ENCODE data around the gene PPARGC1A. TPM values are rescaled to one million over a fixed set of nuclear protein-coding genes. Genes with fewer than 3 reads are reported as not detected.

Gene PPARGC1A
- total and polyA plus RNA-seq, 4 donors: 7.7 to 34.6 (median 16.3) TPM

DNA sequence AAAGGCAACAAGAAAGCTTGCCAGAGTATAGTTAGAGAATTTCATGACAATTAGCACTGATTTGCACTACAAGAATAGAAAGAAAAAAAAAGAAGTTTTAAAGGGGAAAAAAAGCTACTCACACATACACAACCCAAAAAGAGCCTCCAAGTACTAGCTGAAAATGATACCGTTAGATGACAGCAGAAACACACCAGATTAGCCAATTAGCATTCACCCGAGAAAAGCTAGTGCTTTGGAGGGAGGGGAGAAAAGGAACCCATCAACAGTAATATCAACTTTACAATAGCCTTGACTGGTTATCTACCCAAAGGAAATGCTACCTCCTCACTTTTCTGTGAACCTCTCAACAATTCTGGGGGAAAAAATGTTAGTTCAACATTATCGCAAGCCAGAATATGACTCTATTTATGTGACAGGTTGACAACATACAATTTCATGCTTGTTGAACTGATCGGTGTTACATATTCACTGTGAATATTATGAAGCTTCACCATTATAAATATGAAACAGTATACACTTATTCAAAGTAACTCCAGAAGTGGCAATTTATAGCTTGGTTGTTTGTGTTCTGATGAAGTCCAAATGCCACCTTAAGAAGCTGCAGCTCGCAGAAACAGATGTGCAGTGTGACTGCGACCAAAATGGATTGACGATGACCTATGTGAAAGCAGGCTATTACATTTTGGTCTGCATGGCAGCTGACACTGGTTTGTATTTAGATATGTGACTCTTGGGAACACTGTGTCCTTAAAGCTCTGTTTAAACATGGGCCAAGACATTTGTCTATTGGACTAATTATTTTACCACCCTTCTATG lies 15.9 kb downstream of the PPARGC1A start:
- DNase-seq (ENCODE audit: low spot score): no peak
- Histone ChIP-seq H3K27me3 (ENCODE audit: control insufficient read depth in 4 of 4, insufficient read depth in 4 of 4, low read length in 3 of 4) (no peaks in the 10 kb centered on the region), H3K9ac (ENCODE audit: low read depth in 1 of 2, low read length in 2 of 2) (peak overlapping the region in 1 of 2 donors; percentile 36), H3K27ac (ENCODE audit: low read depth in 1 of 2, low read length in 2 of 2) (peak overlapping the region; percentile 67 to 84), H3K4me3 (ENCODE audit: low read depth in 1 of 3, low read length in 3 of 3) (no peak overlapping the region), H3K4me1 (ENCODE audit: control insufficient read depth in 4 of 4, insufficient read depth in 4 of 4, low read length in 3 of 4) (peaks cover 0 to 51% (median 30%) of the 10 kb centered on the region in 4 donors), H3K9me3 (ENCODE audit: control insufficient read depth in 4 of 4, low read length in 3 of 4) (no peaks in the 10 kb centered on the region), H3K36me3 (ENCODE audit: control insufficient read depth in 4 of 4, insufficient read depth in 3 of 4, low read depth in 1 of 4, low read length in 3 of 4) (no peaks in the 10 kb centered on the region)
- TF ChIP-seq YY1 (IDR thresholded peaks at IDR 0.05): no peak
- TF ChIP-seq ZBTB33 (IDR thresholded peaks at IDR 0.05): no peak
- TF ChIP-seq RXRA (IDR thresholded peaks at IDR 0.05): no peak
- TF ChIP-seq, protein P1, sequence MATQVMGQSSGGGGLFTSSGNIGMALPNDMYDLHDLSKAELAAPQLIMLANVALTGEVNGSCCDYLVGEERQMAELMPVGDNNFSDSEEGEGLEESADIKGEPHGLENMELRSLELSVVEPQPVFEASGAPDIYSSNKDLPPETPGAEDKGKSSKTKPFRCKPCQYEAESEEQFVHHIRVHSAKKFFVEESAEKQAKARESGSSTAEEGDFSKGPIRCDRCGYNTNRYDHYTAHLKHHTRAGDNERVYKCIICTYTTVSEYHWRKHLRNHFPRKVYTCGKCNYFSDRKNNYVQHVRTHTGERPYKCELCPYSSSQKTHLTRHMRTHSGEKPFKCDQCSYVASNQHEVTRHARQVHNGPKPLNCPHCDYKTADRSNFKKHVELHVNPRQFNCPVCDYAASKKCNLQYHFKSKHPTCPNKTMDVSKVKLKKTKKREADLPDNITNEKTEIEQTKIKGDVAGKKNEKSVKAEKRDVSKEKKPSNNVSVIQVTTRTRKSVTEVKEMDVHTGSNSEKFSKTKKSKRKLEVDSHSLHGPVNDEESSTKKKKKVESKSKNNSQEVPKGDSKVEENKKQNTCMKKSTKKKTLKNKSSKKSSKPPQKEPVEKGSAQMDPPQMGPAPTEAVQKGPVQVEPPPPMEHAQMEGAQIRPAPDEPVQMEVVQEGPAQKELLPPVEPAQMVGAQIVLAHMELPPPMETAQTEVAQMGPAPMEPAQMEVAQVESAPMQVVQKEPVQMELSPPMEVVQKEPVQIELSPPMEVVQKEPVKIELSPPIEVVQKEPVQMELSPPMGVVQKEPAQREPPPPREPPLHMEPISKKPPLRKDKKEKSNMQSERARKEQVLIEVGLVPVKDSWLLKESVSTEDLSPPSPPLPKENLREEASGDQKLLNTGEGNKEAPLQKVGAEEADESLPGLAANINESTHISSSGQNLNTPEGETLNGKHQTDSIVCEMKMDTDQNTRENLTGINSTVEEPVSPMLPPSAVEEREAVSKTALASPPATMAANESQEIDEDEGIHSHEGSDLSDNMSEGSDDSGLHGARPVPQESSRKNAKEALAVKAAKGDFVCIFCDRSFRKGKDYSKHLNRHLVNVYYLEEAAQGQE (IDR thresholded peaks at IDR 0.05): no peak
- no peak for TF ChIP-seq SP1 (IDR thresholded peaks at IDR 0.05)
- TF ChIP-seq EGR1 (IDR thresholded peaks at IDR 0.05; ENCODE audit: low read depth in 2 of 2): no peak
- TF ChIP-seq TAF1 (conservative IDR thresholded peaks at IDR 0.05): no peak
- TF ChIP-seq HNF4G (IDR thresholded peaks at IDR 0.05): no peak
- TF ChIP-seq, protein P2, sequence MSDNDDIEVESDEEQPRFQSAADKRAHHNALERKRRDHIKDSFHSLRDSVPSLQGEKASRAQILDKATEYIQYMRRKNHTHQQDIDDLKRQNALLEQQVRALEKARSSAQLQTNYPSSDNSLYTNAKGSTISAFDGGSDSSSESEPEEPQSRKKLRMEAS (IDR thresholded peaks at IDR 0.05): no peak
- TF ChIP-seq, protein P3, sequence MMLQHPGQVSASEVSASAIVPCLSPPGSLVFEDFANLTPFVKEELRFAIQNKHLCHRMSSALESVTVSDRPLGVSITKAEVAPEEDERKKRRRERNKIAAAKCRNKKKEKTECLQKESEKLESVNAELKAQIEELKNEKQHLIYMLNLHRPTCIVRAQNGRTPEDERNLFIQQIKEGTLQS (IDR thresholded peaks at IDR 0.05): no peak
- TF ChIP-seq HNF4A (conservative IDR thresholded peaks at IDR 0.05): no peak
- TF ChIP-seq RAD21 (IDR thresholded peaks at IDR 0.05): no peak
- 46% methylated on average over 7 of the region's 7 CpGs for WGBS

DNA sequence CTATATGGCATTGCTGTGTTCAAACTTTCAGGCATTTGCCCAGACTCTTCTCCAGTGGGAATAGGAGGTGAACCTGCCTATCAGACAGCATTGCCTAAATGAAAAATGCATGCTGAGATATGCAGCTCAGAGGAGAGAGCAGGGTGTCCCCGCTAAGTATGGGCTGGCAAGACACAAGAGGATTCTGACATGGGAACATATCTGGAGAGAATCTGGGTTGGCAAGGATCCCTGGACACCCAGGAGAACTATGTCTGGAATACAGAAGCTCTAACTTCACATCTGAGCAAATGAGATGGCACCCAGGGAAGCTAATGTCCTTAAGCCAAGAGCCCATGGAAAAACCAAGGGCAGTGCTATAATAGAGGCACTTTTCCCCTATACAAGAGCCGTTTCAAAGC lies 18.4 kb downstream of the PPARGC1A start:
- Histone ChIP-seq H3K9me3 (ENCODE audit: control insufficient read depth in 4 of 4, low read length in 3 of 4) (no peaks in the 10 kb centered on the region), H3K27me3 (ENCODE audit: control insufficient read depth in 4 of 4, insufficient read depth in 4 of 4, low read length in 3 of 4) (no peaks in the 10 kb centered on the region), H3K27ac (ENCODE audit: low read depth in 1 of 2, low read length in 2 of 2) (no peak overlapping the region), H3K9ac (ENCODE audit: low read depth in 1 of 2, low read length in 2 of 2) (no peak overlapping the region), H3K4me1 (ENCODE audit: control insufficient read depth in 4 of 4, insufficient read depth in 4 of 4, low read length in 3 of 4) (peaks cover 0 to 33% (median 24%) of the 10 kb centered on the region in 4 donors), H3K36me3 (ENCODE audit: control insufficient read depth in 4 of 4, insufficient read depth in 3 of 4, low read depth in 1 of 4, low read length in 3 of 4) (no peaks in the 10 kb centered on the region), H3K4me3 (ENCODE audit: low read depth in 1 of 3, low read length in 3 of 3) (no peak overlapping the region)
- TF ChIP-seq, protein P3 (IDR thresholded peaks at IDR 0.05): no peak
- no peak for TF ChIP-seq NR2F2 (IDR thresholded peaks at IDR 0.05)
- TF ChIP-seq GABPA (IDR thresholded peaks at IDR 0.05 in 1 of 2, conservative IDR thresholded peaks at IDR 0.05 in 1 of 2): no peak
- no peak for TF ChIP-seq YY1 (IDR thresholded peaks at IDR 0.05)
- TF ChIP-seq RAD21 (IDR thresholded peaks at IDR 0.05): no peak
- TF ChIP-seq EGR1 (IDR thresholded peaks at IDR 0.05; ENCODE audit: low read depth in 2 of 2): no peak
- no peak for TF ChIP-seq RXRA (IDR thresholded peaks at IDR 0.05)
- no peak for TF ChIP-seq TAF1 (conservative IDR thresholded peaks at IDR 0.05)
- TF ChIP-seq FOXA2 (IDR thresholded peaks at IDR 0.05): no peak
- no peak for TF ChIP-seq HNF4G (IDR thresholded peaks at IDR 0.05)
- TF ChIP-seq SP1 (IDR thresholded peaks at IDR 0.05): no peak
- TF ChIP-seq FOXA1 (IDR thresholded peaks at IDR 0.05): no peak
- TF ChIP-seq ZBTB33 (IDR thresholded peaks at IDR 0.05): no peak
- no peak for DNase-seq (ENCODE audit: low spot score)
- 89% methylated on average over 2 of the region's 2 CpGs for WGBS

Measured in liver (tissue), 9 donors.